HG03442 (cell line): ENCODE data around the gene EFEMP2.
"Not testable (repeated sequence)": the region's sequence is repeated elsewhere in the genome, so short reads cannot be mapped to it uniquely, and the experiment has no call there.

Source experiments
- ATAC-seq: cut with Tn5 transposase; IDR thresholded peaks from one replicate; pipeline ENCODE4 v1.9.1; 2021; ENCODE audit warnings: mild to moderate bottlenecking, moderate library complexity; ENCODE audit not compliant: unreplicated experiment

EFEMP2 gene

GRCh38 chr11:65833297-65834030 lies 39.1 kb downstream of the EFEMP2 start, which contains the start of gene SNX32:
Gene SNX32, plus strand, starts transcription at chr11:65833963. Its CDS starts 103 bp downstream, at chr11:65834066.
- ATAC-seq = peak; percentile 81

GRCh38 chr11:65832231-65832630 lies 40.4 kb downstream of the EFEMP2 start:
- ATAC-seq = not testable (repeated sequence)

- ATAC-seq = no peak
These were observed 43.1 kb downstream of the EFEMP2 start for GRCh38 chr11:65829459-65829858.

DNA sequence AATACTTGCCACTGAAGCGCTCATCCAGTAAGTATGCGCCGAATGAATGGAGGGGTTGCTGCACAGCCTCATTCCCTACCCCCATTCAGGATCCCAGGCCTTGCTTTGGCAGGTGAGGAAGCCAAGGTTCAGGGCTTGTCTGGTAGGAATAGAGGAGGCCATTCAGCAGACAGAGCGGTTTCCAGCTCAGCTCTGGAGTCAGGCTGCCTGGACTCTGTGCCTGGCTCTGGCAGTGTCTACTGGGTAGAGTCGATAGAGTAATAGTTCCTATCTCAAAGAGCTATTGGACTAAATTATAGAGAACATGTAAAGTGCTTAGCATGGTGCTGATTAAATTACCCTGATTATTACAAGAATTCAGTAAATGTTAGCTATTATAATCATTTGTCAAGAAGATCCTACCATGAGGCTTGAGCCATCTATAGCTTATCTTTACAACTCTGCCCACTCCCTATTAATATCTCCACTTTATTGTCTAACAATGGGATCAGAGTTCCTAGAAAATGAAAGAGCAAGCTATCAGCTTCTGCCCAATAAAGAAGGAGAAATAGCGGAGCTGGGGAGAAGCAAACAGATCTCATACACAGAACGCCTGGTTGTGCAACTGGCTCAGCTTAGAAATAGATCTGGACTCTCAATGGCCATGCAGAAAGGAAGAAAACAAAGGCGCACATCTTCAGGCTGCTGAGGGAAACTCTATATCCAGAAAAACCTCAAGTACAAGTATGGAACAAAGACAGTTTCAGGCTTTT lies 45.4 kb downstream of the EFEMP2 start:
- ATAC-seq = no peak

DNA sequence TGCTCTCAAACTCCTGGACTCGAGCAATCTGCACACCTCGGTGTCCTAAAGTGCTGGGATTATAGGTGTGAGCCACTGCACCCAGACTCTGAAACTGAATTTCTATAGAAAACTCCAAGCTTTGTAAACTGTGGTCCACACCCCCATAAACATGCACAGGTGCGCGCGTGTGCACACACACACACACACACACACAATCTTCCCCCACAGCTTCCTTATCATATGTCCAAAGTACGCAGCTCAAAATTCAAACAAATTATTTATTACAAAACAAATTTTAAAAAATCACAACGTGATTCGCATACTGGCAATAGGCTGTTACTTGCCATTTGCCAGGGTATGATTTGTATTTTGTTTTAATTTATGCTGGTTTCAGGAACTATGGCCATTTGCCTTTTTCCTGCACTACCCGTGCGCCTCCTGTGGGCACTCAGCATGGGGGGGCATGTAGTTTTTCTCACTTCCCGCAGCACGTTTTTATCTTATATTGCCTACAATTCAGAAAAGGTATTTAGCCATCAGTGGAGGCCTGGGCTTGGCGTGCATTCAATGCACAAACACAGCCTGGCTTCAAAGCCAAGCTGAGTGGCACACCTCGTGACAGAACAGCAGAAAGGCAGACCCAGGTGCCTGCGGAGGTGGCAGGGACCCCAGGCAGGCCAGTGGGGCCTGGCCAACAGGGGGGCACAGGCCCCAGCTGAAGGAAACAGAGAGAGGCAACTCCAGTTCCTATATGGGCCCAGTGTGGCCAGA lies 49.6 kb downstream of the EFEMP2 start:
- ATAC-seq = no peak

DNA sequence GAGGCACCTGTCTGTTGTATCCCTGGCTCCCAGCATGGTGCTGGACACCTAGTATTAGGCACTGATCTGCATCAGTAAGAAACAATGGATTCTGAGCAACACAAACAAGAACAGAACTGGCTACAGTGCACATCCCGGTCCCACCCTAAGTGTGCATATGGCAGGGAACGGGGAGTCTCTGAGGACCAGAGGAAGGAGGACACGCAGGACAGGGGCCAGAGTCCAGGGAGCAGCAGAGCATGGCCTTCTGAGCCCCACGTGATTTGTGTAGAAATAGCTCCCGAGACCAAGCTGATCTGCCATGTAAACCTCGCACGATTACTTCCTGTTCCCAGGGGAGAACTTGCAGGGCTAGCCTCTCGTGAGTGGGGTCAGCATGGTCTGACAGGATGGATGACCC lies 51.5 kb downstream of the EFEMP2 start:
- no peak for ATAC-seq

DNA sequence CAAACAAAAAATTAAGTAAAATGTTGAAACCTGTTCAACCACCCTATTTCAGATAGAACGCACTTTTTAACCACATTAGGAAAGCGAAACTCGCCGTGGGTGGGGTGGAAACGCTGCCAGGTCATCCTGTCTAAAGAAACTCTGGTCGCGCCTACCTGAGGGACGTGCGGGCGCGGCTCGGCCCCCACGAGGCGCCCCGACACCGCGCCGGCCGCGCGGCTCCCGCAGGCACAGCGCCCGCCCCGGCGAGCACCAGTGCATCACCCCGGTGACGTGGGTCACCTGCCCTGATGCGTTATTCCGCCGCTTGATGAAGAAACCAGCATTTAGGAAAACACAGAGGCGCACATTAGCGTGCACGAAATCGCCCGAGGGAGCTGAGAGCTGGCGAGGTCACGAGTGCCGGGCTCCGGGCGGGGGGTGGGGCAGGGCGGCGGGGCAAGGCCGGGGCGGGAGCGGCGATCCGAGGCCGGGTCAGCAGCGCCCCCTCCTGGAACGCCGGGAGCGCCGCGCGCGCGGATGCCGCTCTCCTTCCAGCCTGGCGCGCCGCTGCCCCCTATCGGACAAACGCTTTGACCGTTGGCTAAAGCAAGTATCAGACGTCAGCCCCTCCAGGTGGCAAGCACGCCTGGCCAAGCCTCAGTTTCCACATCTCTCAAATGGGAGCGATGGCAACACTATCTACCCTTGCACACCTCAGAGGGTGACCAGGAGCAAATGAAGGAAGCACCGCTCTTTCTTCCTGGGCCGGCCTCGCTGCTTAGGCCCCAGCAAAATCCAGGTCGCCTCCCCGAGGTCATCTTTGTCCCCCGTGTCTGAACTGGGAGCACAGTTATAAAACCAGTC lies 54.5 kb downstream of the EFEMP2 start:
- peak; percentile 71 for ATAC-seq

- ATAC-seq = no peak
These were observed 55.2 kb downstream of the EFEMP2 start for GRCh38 chr11:65817312-65817834.

- ATAC-seq = no peak
These were observed 55.9 kb downstream of the EFEMP2 start for GRCh38 chr11:65816696-65817095.
